ENCODE data around the gene UGT3A2.

The UGT3A2 gene

GRCh38 chr5:36055984-36056383, 10.7 kb downstream of the UGT3A2 start:
- no peak for TF ChIP-seq CTCF (IDR thresholded peaks at IDR 0.05; ENCODE audit: insufficient read depth, low read depth, low read length, missing control alignments)
- DNase-seq (ENCODE audit: low read depth) = no peak
- no peak overlapping the region for H3K4me3 ChIP-seq (ENCODE audit: low read depth, low read length)

- H3K4me3 ChIP-seq (ENCODE audit: low read depth, low read length) = no peak overlapping the region
- DNase-seq (ENCODE audit: low read depth) = no peak
- no peak for TF ChIP-seq CTCF (IDR thresholded peaks at IDR 0.05; ENCODE audit: insufficient read depth, low read depth, low read length, missing control alignments)
These were observed 12.0 kb downstream of the UGT3A2 start for GRCh38 chr5:36054647-36055046.

GRCh38 chr5:36052538-36052937, 14.1 kb downstream of the UGT3A2 start:
- no peak overlapping the region for H3K4me3 ChIP-seq (ENCODE audit: low read depth, low read length)
- no peak for TF ChIP-seq CTCF (IDR thresholded peaks at IDR 0.05; ENCODE audit: insufficient read depth, low read depth, low read length, missing control alignments)
- DNase-seq (ENCODE audit: low read depth) = no peak

- no peak for TF ChIP-seq CTCF (IDR thresholded peaks at IDR 0.05; ENCODE audit: insufficient read depth, low read depth, low read length, missing control alignments)
- H3K4me3 ChIP-seq (ENCODE audit: low read depth, low read length) = no peak overlapping the region
- no peak for DNase-seq (ENCODE audit: low read depth)
These were observed 16.7 kb downstream of the UGT3A2 start for GRCh38 chr5:36049949-36050348.

GRCh38 chr5:36047384-36048160, 19.1 kb downstream of the UGT3A2 start:
- no peak for DNase-seq (ENCODE audit: low read depth)
- TF ChIP-seq CTCF (IDR thresholded peaks at IDR 0.05; ENCODE audit: insufficient read depth, low read depth, low read length, missing control alignments) = no peak
- no peak overlapping the region for H3K4me3 ChIP-seq (ENCODE audit: low read depth, low read length)

- no peak for DNase-seq (ENCODE audit: low read depth)
- H3K4me3 ChIP-seq (ENCODE audit: low read depth, low read length) = no peak overlapping the region
- no peak for TF ChIP-seq CTCF (IDR thresholded peaks at IDR 0.05; ENCODE audit: insufficient read depth, low read depth, low read length, missing control alignments)
These were observed 20.8 kb downstream of the UGT3A2 start for GRCh38 chr5:36045895-36046294.

- no peak for TF ChIP-seq CTCF (IDR thresholded peaks at IDR 0.05; ENCODE audit: insufficient read depth, low read depth, low read length, missing control alignments)
- H3K4me3 ChIP-seq (ENCODE audit: low read depth, low read length) = no peak overlapping the region
- no peak for DNase-seq (ENCODE audit: low read depth)
These were observed 25.2 kb downstream of the UGT3A2 start for GRCh38 chr5:36041537-36041845.

All from GM12865 (cell line).